ENCODE measurements around the gene POP7. TPM values are rescaled to one million over a fixed set of nuclear protein-coding genes. Genes with fewer than 3 reads are reported as not detected.

The POP7 gene
- total and polyA plus RNA-seq, 2 donors from 2014 or later, result 25.7 to 41.8 TPM

DNA sequence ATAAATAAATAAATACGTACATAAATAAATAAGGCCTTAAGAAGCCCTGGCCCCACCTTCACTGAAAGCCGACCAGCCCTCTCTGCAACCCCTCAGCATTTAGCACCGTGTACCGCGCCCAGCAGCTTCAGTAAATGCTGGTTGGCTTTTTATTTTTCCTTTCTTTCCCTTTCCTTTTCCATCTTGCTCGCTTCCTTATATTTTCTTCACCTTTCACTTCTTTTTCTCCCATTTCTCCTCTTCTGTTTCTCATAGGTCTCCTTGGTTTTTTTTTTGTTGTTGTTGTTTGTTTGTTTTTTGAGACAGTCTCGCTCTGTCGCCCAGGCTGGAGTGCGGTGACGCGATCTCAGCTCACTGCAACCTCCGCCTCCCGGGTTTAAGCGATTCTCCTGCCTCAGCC lies 38.7 kb downstream of the POP7 start:
- no peak overlapping the region for H3K27ac ChIP-seq (ENCODE audit: low read depth in 2 of 2, low read length in 2 of 2)
- intact Hi-C loops (cut with DNase I), result no loop called here
- H3K4me3 ChIP-seq (ENCODE audit: low read length in 3 of 3), result no peak overlapping the region
- TF ChIP-seq, protein P1, sequence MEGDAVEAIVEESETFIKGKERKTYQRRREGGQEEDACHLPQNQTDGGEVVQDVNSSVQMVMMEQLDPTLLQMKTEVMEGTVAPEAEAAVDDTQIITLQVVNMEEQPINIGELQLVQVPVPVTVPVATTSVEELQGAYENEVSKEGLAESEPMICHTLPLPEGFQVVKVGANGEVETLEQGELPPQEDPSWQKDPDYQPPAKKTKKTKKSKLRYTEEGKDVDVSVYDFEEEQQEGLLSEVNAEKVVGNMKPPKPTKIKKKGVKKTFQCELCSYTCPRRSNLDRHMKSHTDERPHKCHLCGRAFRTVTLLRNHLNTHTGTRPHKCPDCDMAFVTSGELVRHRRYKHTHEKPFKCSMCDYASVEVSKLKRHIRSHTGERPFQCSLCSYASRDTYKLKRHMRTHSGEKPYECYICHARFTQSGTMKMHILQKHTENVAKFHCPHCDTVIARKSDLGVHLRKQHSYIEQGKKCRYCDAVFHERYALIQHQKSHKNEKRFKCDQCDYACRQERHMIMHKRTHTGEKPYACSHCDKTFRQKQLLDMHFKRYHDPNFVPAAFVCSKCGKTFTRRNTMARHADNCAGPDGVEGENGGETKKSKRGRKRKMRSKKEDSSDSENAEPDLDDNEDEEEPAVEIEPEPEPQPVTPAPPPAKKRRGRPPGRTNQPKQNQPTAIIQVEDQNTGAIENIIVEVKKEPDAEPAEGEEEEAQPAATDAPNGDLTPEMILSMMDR (IDR thresholded peaks at IDR 0.05; ENCODE audit: borderline replicate concordance, extremely low read depth, insufficient read depth), result no peak
- FAIRE-seq (no peak), DNase-seq (no peak)
- H3K9me3 ChIP-seq (ENCODE audit: control insufficient read depth in 2 of 3, insufficient read depth in 1 of 3, low read length in 3 of 3), result no peaks in the 10 kb centered on the region
- no peaks in the 10 kb centered on the region for H3K4me1 ChIP-seq (ENCODE audit: control insufficient read depth in 2 of 3, insufficient read depth in 2 of 3, low read depth in 1 of 3, low read length in 3 of 3)
- no peaks in the 10 kb centered on the region for H3K36me3 ChIP-seq (ENCODE audit: control insufficient read depth in 2 of 3, insufficient read depth in 3 of 3, low read length in 3 of 3)
- no peak overlapping the region for H3K9ac ChIP-seq (ENCODE audit: low read length in 3 of 3)
- H3K27me3 ChIP-seq (ENCODE audit: control insufficient read depth, insufficient read depth, low read length), result no peaks in the 10 kb centered on the region

DNA sequence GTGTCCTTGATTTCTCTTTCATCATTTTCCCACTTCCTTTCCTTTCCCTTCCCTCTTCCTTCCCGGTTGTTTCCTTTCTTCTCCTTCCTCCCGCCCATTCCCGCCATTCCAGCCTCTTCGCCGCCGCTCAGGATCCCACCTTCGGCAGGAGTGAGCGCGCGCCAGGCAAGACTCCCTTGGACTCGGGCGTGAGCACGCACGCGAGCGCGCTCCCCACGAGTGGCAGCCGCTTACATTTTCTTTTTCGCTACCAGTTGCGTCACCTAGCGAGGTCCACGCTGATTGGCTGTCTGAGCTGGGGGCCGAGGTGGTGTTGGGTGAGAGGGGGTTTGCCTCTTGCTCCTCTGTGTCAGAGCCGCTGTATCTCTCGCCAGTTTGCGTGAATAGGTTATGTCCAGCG lies 39.3 kb downstream of the POP7 start:
- Histone ChIP-seq H3K4me3 (ENCODE audit: low read length in 3 of 3) (peak overlapping the region; percentile 18 to 62 (median 43)), H3K27me3 (ENCODE audit: control insufficient read depth, insufficient read depth, low read length) (no peaks in the 10 kb centered on the region), H3K4me1 (ENCODE audit: control insufficient read depth in 2 of 3, insufficient read depth in 2 of 3, low read depth in 1 of 3, low read length in 3 of 3) (no peaks in the 10 kb centered on the region), H3K27ac (ENCODE audit: low read depth in 2 of 2, low read length in 2 of 2) (no peak overlapping the region), H3K36me3 (ENCODE audit: control insufficient read depth in 2 of 3, insufficient read depth in 3 of 3, low read length in 3 of 3) (no peaks in the 10 kb centered on the region), H3K9ac (ENCODE audit: low read length in 3 of 3) (peak overlapping the region in 1 of 3 donors; percentile 51), H3K9me3 (ENCODE audit: control insufficient read depth in 2 of 3, insufficient read depth in 1 of 3, low read length in 3 of 3) (no peaks in the 10 kb centered on the region)
- peak in 4 of 5 donors; percentile 62 to 78 (median 74) for DNase-seq
- TF ChIP-seq, protein P1 (IDR thresholded peaks at IDR 0.05; ENCODE audit: borderline replicate concordance, extremely low read depth, insufficient read depth), result no peak
- FAIRE-seq, result no peak
- intact Hi-C loops (cut with DNase I), result no loop called here

DNA sequence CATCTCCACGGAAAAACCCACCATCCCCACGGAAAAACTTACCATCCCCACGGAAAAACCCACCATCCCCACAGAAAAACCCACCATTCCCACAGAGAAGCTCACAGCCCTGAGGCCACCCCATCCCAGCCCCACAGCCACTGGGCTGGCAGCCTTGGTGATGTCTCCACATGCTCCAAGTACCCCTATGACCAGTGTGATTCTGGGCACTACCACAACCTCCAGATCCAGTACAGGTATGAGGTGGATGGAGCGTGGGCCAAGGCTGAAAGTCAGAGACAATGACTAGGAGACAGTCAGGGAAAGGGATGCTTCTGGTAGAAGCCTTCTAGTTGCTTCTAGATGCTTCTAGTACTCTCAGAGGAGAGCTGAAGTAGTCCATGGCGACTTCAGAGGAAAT lies 47.1 kb downstream of the POP7 start:
- Histone ChIP-seq H3K9ac (ENCODE audit: low read length in 3 of 3) (no peak overlapping the region), H3K27ac (ENCODE audit: low read depth in 2 of 2, low read length in 2 of 2) (no peak overlapping the region)

More for the DNA sequence above, 47.1 kb downstream of the POP7 start:
- FAIRE-seq (no peak), DNase-seq (no peak)
- intact Hi-C loops (cut with DNase I), result no loop called here
- Histone ChIP-seq H3K4me1 (ENCODE audit: control insufficient read depth in 2 of 3, insufficient read depth in 2 of 3, low read depth in 1 of 3, low read length in 3 of 3) (no peaks in the 10 kb centered on the region), H3K27me3 (ENCODE audit: control insufficient read depth, insufficient read depth, low read length) (no peaks in the 10 kb centered on the region), H3K4me3 (ENCODE audit: low read length in 3 of 3) (no peak overlapping the region), H3K36me3 (ENCODE audit: control insufficient read depth in 2 of 3, insufficient read depth in 3 of 3, low read length in 3 of 3) (no peaks in the 10 kb centered on the region), H3K9me3 (ENCODE audit: control insufficient read depth in 2 of 3, insufficient read depth in 1 of 3, low read length in 3 of 3) (no peaks in the 10 kb centered on the region)
- TF ChIP-seq, protein P1 (IDR thresholded peaks at IDR 0.05; ENCODE audit: borderline replicate concordance, extremely low read depth, insufficient read depth), result no peak

Measured in kidney (tissue), 14 donors.